Measurements from ENCODE around the gene FAM107B. TPM values are rescaled to one million over a fixed set of nuclear protein-coding genes. Genes with fewer than 3 reads are reported as not detected.

Gene FAM107B
- total and polyA plus RNA-seq, 2 of the 13 experiments (the other 11 are each of a cell fraction or from before 2014, with no cell fraction given), result 15.7 to 24.8 TPM

- TF ChIP-seq, protein P1, sequence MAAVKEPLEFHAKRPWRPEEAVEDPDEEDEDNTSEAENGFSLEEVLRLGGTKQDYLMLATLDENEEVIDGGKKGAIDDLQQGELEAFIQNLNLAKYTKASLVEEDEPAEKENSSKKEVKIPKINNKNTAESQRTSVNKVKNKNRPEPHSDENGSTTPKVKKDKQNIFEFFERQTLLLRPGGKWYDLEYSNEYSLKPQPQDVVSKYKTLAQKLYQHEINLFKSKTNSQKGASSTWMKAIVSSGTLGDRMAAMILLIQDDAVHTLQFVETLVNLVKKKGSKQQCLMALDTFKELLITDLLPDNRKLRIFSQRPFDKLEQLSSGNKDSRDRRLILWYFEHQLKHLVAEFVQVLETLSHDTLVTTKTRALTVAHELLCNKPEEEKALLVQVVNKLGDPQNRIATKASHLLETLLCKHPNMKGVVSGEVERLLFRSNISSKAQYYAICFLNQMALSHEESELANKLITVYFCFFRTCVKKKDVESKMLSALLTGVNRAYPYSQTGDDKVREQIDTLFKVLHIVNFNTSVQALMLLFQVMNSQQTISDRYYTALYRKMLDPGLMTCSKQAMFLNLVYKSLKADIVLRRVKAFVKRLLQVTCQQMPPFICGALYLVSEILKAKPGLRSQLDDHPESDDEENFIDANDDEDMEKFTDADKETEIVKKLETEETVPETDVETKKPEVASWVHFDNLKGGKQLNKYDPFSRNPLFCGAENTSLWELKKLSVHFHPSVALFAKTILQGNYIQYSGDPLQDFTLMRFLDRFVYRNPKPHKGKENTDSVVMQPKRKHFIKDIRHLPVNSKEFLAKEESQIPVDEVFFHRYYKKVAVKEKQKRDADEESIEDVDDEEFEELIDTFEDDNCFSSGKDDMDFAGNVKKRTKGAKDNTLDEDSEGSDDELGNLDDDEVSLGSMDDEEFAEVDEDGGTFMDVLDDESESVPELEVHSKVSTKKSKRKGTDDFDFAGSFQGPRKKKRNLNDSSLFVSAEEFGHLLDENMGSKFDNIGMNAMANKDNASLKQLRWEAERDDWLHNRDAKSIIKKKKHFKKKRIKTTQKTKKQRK (IDR thresholded peaks at IDR 0.05; ENCODE audit: low read length), result no peak
- no peak for TF ChIP-seq ZBTB3 (CRISPR knock-in tag; IDR thresholded peaks at IDR 0.05; ENCODE audit: borderline replicate concordance, low read depth)
- TF ChIP-seq ZNF878 (CRISPR knock-in tag; IDR thresholded peaks at IDR 0.05), result no peak
- no peak for TF ChIP-seq CHD2 (IDR thresholded peaks at IDR 0.05; ENCODE audit: low read depth, low read length)
- no peak for TF ChIP-seq ZNF430 (CRISPR knock-in tag; IDR thresholded peaks at IDR 0.05)
Measured at GRCh38 chr10:14701466-14701865, 73.2 kb downstream of the FAM107B start (continued).

DNA sequence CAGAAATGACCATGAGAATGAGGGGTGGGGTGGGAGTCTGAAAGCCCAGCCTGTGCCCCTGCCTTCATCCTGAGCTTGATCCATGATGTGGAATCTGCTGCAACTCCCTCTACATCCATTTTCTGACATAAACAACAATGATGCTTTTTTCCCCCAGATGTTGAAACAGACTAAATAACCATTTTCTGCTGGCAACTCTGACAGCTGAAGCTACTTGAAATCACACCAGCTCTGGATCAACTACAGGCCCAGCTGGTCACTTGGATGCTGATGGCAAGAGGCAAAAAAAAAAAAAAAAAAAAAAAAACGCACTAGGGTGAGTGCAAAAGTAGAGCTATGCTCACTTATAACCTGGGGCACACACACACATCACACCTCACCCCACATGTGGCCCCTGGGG, 74.2 kb downstream of the FAM107B start:
- ChIA-PET CTCF (ENCODE audit: low intra/inter-chr PET ratio, low total read pairs) (no interaction called here), POLR2A (no interaction called here)
- Histone ChIP-seq H2AFZ (ENCODE audit: low read length) (no peak overlapping the region), H3K36me3 (replicated peaks in 1 of 2; ENCODE audit: control insufficient read depth in 1 of 2, insufficient read depth in 2 of 2, low read length in 2 of 2) (no peaks in the 10 kb centered on the region), H3K27ac (ENCODE audit: extremely low read length, insufficient read depth, low read length) (no peak overlapping the region), H3K9ac (ENCODE audit: insufficient read depth, low read depth, low read length) (no peak overlapping the region), H3K9me3 (ENCODE audit: low read length) (no peaks in the 10 kb centered on the region), H3K4me1 (ENCODE audit: insufficient read depth, low read length) (no peaks in the 10 kb centered on the region), H3K79me2 (ENCODE audit: insufficient read depth, low read length) (no peaks in the 10 kb centered on the region), H3K4me3 (replicated peaks in 1 of 3; ENCODE audit: insufficient read depth in 1 of 3, low read depth in 2 of 3, low read length in 3 of 3) (no peak overlapping the region), H3K27me3 (ENCODE audit: control insufficient read depth in 1 of 2, insufficient read depth in 2 of 2, low read length in 2 of 2) (0 out of 5 replicates have a peak, but pooled peaks cover 0 to 9% of the 10 kb centered on the region in 2 experiments), H4K20me1 (ENCODE audit: insufficient read depth, low read length) (no peaks in the 10 kb centered on the region), H3K4me2 (ENCODE audit: low read depth, low read length) (no peak overlapping the region)
- no peak for FAIRE-seq
- intact Hi-C loops (cut with micrococcal nuclease; ENCODE audit: unreplicated experiment) (no loop called here), in situ Hi-C loops (cut with HindIII; ENCODE audit: extremely low pct_ligation_motif_present, low pct_unique_long_range_greater_than_20kb) (no loop called here)
- no CpG with 5 or more reads among the region's 1 CpG for WGBS (ENCODE audit: low lambda C conversion rate)
- ATAC-seq, result no peak
- BruUV-seq (replicated peaks), result no TSS peak
- no peak for DNase-seq (ENCODE audit: low spot score)
- TF ChIP-seq, protein P2, sequence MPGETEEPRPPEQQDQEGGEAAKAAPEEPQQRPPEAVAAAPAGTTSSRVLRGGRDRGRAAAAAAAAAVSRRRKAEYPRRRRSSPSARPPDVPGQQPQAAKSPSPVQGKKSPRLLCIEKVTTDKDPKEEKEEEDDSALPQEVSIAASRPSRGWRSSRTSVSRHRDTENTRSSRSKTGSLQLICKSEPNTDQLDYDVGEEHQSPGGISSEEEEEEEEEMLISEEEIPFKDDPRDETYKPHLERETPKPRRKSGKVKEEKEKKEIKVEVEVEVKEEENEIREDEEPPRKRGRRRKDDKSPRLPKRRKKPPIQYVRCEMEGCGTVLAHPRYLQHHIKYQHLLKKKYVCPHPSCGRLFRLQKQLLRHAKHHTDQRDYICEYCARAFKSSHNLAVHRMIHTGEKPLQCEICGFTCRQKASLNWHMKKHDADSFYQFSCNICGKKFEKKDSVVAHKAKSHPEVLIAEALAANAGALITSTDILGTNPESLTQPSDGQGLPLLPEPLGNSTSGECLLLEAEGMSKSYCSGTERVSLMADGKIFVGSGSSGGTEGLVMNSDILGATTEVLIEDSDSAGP (CRISPR knock-in tag; IDR thresholded peaks at IDR 0.05; ENCODE audit: borderline replicate concordance), result no peak
- TF ChIP-seq, protein P3, sequence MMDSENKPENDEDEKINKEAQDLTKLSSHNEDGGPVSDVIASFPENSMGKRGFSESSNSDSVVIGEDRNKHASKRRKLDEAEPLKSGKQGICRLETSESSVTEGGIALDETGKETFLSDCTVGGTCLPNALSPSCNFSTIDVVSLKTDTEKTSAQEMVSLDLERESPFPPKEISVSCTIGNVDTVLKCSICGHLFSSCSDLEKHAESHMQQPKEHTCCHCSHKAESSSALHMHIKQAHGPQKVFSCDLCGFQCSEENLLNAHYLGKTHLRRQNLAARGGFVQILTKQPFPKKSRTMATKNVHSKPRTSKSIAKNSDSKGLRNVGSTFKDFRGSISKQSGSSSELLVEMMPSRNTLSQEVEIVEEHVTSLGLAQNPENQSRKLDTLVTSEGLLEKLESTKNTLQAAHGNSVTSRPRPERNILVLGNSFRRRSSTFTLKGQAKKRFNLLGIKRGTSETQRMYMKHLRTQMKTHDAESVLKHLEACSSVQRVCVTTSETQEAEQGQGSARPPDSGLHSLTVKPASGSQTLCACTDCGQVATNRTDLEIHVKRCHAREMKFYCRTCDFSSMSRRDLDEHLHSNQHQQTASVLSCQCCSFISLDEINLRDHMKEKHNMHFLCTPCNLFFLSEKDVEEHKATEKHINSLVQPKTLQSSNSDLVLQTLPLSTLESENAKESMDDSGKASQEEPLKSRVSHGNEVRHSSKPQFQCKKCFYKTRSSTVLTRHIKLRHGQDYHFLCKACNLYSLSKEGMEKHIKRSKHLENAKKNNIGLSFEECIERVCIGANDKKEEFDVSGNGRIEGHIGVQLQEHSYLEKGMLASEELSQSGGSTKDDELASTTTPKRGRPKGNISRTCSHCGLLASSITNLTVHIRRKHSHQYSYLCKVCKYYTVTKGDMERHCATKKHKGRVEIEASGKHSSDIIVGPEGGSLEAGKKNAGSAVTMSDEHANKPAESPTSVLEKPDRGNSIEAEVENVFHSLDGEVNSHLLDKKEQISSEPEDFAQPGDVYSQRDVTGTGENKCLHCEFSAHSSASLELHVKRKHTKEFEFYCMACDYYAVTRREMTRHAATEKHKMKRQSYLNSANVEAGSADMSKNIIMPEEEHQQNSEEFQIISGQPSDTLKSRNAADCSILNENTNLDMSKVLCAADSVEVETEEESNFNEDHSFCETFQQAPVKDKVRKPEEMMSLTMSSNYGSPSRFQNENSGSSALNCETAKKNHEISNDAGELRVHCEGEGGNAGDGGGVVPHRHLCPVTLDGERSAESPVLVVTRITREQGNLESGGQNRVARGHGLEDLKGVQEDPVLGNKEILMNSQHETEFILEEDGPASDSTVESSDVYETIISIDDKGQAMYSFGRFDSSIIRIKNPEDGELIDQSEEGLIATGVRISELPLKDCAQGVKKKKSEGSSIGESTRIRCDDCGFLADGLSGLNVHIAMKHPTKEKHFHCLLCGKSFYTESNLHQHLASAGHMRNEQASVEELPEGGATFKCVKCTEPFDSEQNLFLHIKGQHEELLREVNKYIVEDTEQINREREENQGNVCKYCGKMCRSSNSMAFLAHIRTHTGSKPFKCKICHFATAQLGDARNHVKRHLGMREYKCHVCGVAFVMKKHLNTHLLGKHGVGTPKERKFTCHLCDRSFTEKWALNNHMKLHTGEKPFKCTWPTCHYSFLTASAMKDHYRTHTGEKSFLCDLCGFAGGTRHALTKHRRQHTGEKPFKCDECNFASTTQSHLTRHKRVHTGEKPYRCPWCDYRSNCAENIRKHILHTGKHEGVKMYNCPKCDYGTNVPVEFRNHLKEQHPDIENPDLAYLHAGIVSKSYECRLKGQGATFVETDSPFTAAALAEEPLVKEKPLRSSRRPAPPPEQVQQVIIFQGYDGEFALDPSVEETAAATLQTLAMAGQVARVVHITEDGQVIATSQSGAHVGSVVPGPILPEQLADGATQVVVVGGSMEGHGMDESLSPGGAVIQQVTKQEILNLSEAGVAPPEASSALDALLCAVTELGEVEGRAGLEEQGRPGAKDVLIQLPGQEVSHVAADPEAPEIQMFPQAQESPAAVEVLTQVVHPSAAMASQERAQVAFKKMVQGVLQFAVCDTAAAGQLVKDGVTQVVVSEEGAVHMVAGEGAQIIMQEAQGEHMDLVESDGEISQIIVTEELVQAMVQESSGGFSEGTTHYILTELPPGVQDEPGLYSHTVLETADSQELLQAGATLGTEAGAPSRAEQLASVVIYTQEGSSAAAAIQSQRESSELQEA (CRISPR knock-in tag; IDR thresholded peaks at IDR 0.05; ENCODE audit: not compliant biosample characterization), result no peak
- TF ChIP-seq NCOA2 (CRISPR knock-in tag; IDR thresholded peaks at IDR 0.05) (no peak), ZNF431 (CRISPR knock-in tag; IDR thresholded peaks at IDR 0.05; ENCODE audit: borderline replicate concordance, low read depth) (no peak), MXD4 (CRISPR knock-in tag; IDR thresholded peaks at IDR 0.05) (no peak)
